NT2/D1 (cell line): Measurements from ENCODE around the gene SLC37A1.

ENCODE experiments used
- SUZ12 ChIP-seq: IDR thresholded peaks from 2 replicates; pipeline ENCODE4 v1.6.1; 2011; ENCODE audit not compliant: insufficient read length, insufficient read depth; ENCODE audit errors: extremely low read depth
- YY1 ChIP-seq: IDR thresholded peaks from 2 replicates; pipeline ENCODE4 v1.6.1; 2011; ENCODE audit not compliant: insufficient read length, insufficient read depth
- ZNF274 ChIP-seq: IDR thresholded peaks from 2 replicates; pipeline ENCODE4 v1.6.1; 2011; ENCODE audit warnings: mild to moderate bottlenecking, low read depth, low read length

GRCh38 chr21:42527127-42527488 lies 13.5 kb downstream of the SLC37A1 start:
- TF ChIP-seq ZNF274 (no peak), SUZ12 (no peak), YY1 (no peak)
